Measurements from ENCODE around the gene CTNS.

CTNS gene

GRCh38 chr17:3626831-3627768, 9.5 kb upstream of the CTNS start:
- H3K36me3 ChIP-seq (ENCODE audit: control insufficient read depth, insufficient read depth, low read length), result peaks cover 75% of the 10 kb centered on the region

GRCh38 chr17:3627769-3628167, 8.8 kb upstream of the CTNS start:
- no peak overlapping the region for H3K9ac ChIP-seq (ENCODE audit: low read length)
- H3K4me1 ChIP-seq (ENCODE audit: control insufficient read depth, insufficient read depth, low read length), result no peaks in the 10 kb centered on the region
- no peaks in the 10 kb centered on the region for H3K9me3 ChIP-seq (ENCODE audit: control insufficient read depth, insufficient read depth, low read depth, low read length)
- H3K36me3 ChIP-seq (ENCODE audit: control insufficient read depth, insufficient read depth, low read length), result peaks cover 75% of the 10 kb centered on the region
- H3K4me3 ChIP-seq (ENCODE audit: low read depth, low read length), result no peak overlapping the region
- no peak overlapping the region for H3K27ac ChIP-seq (ENCODE audit: low read depth, low read length)
- H3K27me3 ChIP-seq (ENCODE audit: control insufficient read depth, insufficient read depth, low read length), result no peaks in the 10 kb centered on the region

More at GRCh38 chr17:3626831-3627768, 9.5 kb upstream of the CTNS start:
- no peaks in the 10 kb centered on the region for H3K27me3 ChIP-seq (ENCODE audit: control insufficient read depth, insufficient read depth, low read length)
- H3K9ac ChIP-seq (ENCODE audit: low read length), result no peak overlapping the region
- no peak overlapping the region for H3K27ac ChIP-seq (ENCODE audit: low read depth, low read length)
- no peaks in the 10 kb centered on the region for H3K4me1 ChIP-seq (ENCODE audit: control insufficient read depth, insufficient read depth, low read length)
- H3K9me3 ChIP-seq (ENCODE audit: control insufficient read depth, insufficient read depth, low read depth, low read length), result no peaks in the 10 kb centered on the region
- no peak overlapping the region for H3K4me3 ChIP-seq (ENCODE audit: low read depth, low read length)

GRCh38 chr17:3630781-3631180, 5.8 kb upstream of the CTNS start:
- no peak overlapping the region for H3K27ac ChIP-seq (ENCODE audit: low read depth, low read length)
- no peaks in the 10 kb centered on the region for H3K9me3 ChIP-seq (ENCODE audit: control insufficient read depth, insufficient read depth, low read depth, low read length)
- H3K9ac ChIP-seq (ENCODE audit: low read length), result no peak overlapping the region
- H3K36me3 ChIP-seq (ENCODE audit: control insufficient read depth, insufficient read depth, low read length), result peaks cover 55% of the 10 kb centered on the region
- H3K27me3 ChIP-seq (ENCODE audit: control insufficient read depth, insufficient read depth, low read length), result no peaks in the 10 kb centered on the region
- H3K4me1 ChIP-seq (ENCODE audit: control insufficient read depth, insufficient read depth, low read length), result no peaks in the 10 kb centered on the region
- no peak overlapping the region for H3K4me3 ChIP-seq (ENCODE audit: low read depth, low read length)

- Histone ChIP-seq H3K27ac (ENCODE audit: low read depth, low read length) (no peak overlapping the region), H3K9me3 (ENCODE audit: control insufficient read depth, insufficient read depth, low read depth, low read length) (no peaks in the 10 kb centered on the region), H3K9ac (ENCODE audit: low read length) (no peak overlapping the region), H3K4me1 (ENCODE audit: control insufficient read depth, insufficient read depth, low read length) (no peaks in the 10 kb centered on the region), H3K36me3 (ENCODE audit: control insufficient read depth, insufficient read depth, low read length) (peaks cover 45% of the 10 kb centered on the region), H3K4me3 (ENCODE audit: low read depth, low read length) (no peak overlapping the region), H3K27me3 (ENCODE audit: control insufficient read depth, insufficient read depth, low read length) (no peaks in the 10 kb centered on the region)
Observed at GRCh38 chr17:3632287-3632686, 4.3 kb upstream of the CTNS start.

- peak overlapping the region; percentile 81 for H3K9ac ChIP-seq (ENCODE audit: low read length)
- H3K4me1 ChIP-seq (ENCODE audit: control insufficient read depth, insufficient read depth, low read length), result peaks cover 7% of the 10 kb centered on the region
- no peaks in the 10 kb centered on the region for H3K9me3 ChIP-seq (ENCODE audit: control insufficient read depth, insufficient read depth, low read depth, low read length)
- H3K27ac ChIP-seq (ENCODE audit: low read depth, low read length), result peak overlapping the region; percentile 95; the same call in 1 of the 2 replicates
- H3K36me3 ChIP-seq (ENCODE audit: control insufficient read depth, insufficient read depth, low read length), result peaks cover 24% of the 10 kb centered on the region
- no peaks in the 10 kb centered on the region for H3K27me3 ChIP-seq (ENCODE audit: control insufficient read depth, insufficient read depth, low read length)
- H3K4me3 ChIP-seq (ENCODE audit: low read depth, low read length), result peak overlapping the region; percentile 94
Observed at GRCh38 chr17:3635474-3636153, 946 bp upstream of the CTNS start.

GRCh38 chr17:3636908-3637373, 381 bp downstream of the CTNS start:
- H3K4me1 ChIP-seq (ENCODE audit: control insufficient read depth, insufficient read depth, low read length), result peaks cover 12% of the 10 kb centered on the region

GRCh38 chr17:3639981-3640596, 3.5 kb downstream of the CTNS start:
- Histone ChIP-seq H3K4me1 (ENCODE audit: control insufficient read depth, insufficient read depth, low read length) (peaks cover 12% of the 10 kb centered on the region), H3K9me3 (ENCODE audit: control insufficient read depth, insufficient read depth, low read depth, low read length) (no peaks in the 10 kb centered on the region), H3K9ac (ENCODE audit: low read length) (no peak overlapping the region), H3K36me3 (ENCODE audit: control insufficient read depth, insufficient read depth, low read length) (peaks cover 23% of the 10 kb centered on the region), H3K27ac (ENCODE audit: low read depth, low read length) (0 out of 2 replicates have a peak overlapping the region, but pooled peaks have one; percentile 32), H3K27me3 (ENCODE audit: control insufficient read depth, insufficient read depth, low read length) (no peaks in the 10 kb centered on the region), H3K4me3 (ENCODE audit: low read depth, low read length) (no peak overlapping the region)

More at GRCh38 chr17:3636908-3637373, 381 bp downstream of the CTNS start:
- Histone ChIP-seq H3K4me3 (ENCODE audit: low read depth, low read length) (peak overlapping the region; percentile 94), H3K27ac (ENCODE audit: low read depth, low read length) (peak overlapping the region; percentile 95), H3K36me3 (ENCODE audit: control insufficient read depth, insufficient read depth, low read length) (peaks cover 23% of the 10 kb centered on the region), H3K27me3 (ENCODE audit: control insufficient read depth, insufficient read depth, low read length) (no peaks in the 10 kb centered on the region), H3K9me3 (ENCODE audit: control insufficient read depth, insufficient read depth, low read depth, low read length) (no peaks in the 10 kb centered on the region), H3K9ac (ENCODE audit: low read length) (peak overlapping the region; percentile 88)

GRCh38 chr17:3641014-3641413, 4.5 kb downstream of the CTNS start:
- Histone ChIP-seq H3K9me3 (ENCODE audit: control insufficient read depth, insufficient read depth, low read depth, low read length) (no peaks in the 10 kb centered on the region), H3K9ac (ENCODE audit: low read length) (no peak overlapping the region), H3K4me1 (ENCODE audit: control insufficient read depth, insufficient read depth, low read length) (peaks cover 12% of the 10 kb centered on the region), H3K27me3 (ENCODE audit: control insufficient read depth, insufficient read depth, low read length) (no peaks in the 10 kb centered on the region), H3K27ac (ENCODE audit: low read depth, low read length) (peak overlapping the region; percentile 62; the same call in 1 of the 2 replicates), H3K4me3 (ENCODE audit: low read depth, low read length) (no peak overlapping the region), H3K36me3 (ENCODE audit: control insufficient read depth, insufficient read depth, low read length) (peaks cover 27% of the 10 kb centered on the region)

GRCh38 chr17:3641717-3642486, 5.3 kb downstream of the CTNS start:
- Histone ChIP-seq H3K27me3 (ENCODE audit: control insufficient read depth, insufficient read depth, low read length) (no peaks in the 10 kb centered on the region), H3K9me3 (ENCODE audit: control insufficient read depth, insufficient read depth, low read depth, low read length) (no peaks in the 10 kb centered on the region), H3K4me1 (ENCODE audit: control insufficient read depth, insufficient read depth, low read length) (peaks cover 12% of the 10 kb centered on the region), H3K9ac (ENCODE audit: low read length) (no peak overlapping the region), H3K4me3 (ENCODE audit: low read depth, low read length) (no peak overlapping the region), H3K36me3 (ENCODE audit: control insufficient read depth, insufficient read depth, low read length) (peaks cover 29% of the 10 kb centered on the region), H3K27ac (ENCODE audit: low read depth, low read length) (no peak overlapping the region; the same call in 1 of the 2 replicates)

- Histone ChIP-seq H3K4me1 (ENCODE audit: control insufficient read depth, insufficient read depth, low read length) (peaks cover 12% of the 10 kb centered on the region), H3K27me3 (ENCODE audit: control insufficient read depth, insufficient read depth, low read length) (no peaks in the 10 kb centered on the region), H3K27ac (ENCODE audit: low read depth, low read length) (no peak overlapping the region), H3K9ac (ENCODE audit: low read length) (no peak overlapping the region), H3K36me3 (ENCODE audit: control insufficient read depth, insufficient read depth, low read length) (peaks cover 35% of the 10 kb centered on the region), H3K9me3 (ENCODE audit: control insufficient read depth, insufficient read depth, low read depth, low read length) (no peaks in the 10 kb centered on the region), H3K4me3 (ENCODE audit: low read depth, low read length) (no peak overlapping the region)
Observed at GRCh38 chr17:3643889-3644349, 7.4 kb downstream of the CTNS start.
